ENCODE measurements around the gene OR8G5.
"Not testable (repeated sequence)": the region's sequence is repeated elsewhere in the genome, so short reads cannot be mapped to it uniquely, and the experiment has no call there.

OR8G5 gene

GRCh38 chr11:124256076-124256475 lies at the start of gene OR8G5:
TSS of gene OR8G5 (plus strand) at chr11:124256376. CDS start at chr11:124264932, 8,556 bp downstream.
- Mint-ChIP-seq H3K27ac (no peak within 1 kb of the TSS), H3K4me3 (no peak within 1 kb of the TSS), H3K9me3 (no peaks in the 10 kb centered on the region), H3K4me1 (ENCODE audit: low read depth) (no peaks in the 10 kb centered on the region), H3K36me3 (ENCODE audit: low read depth) (no peaks in the 10 kb centered on the region), H3K27me3 (ENCODE audit: low read depth) (no peaks in the 10 kb centered on the region)

- Mint-ChIP-seq H3K36me3 (ENCODE audit: low read depth) (no peaks in the 10 kb centered on the region), H3K4me1 (ENCODE audit: low read depth) (no peaks in the 10 kb centered on the region), H3K27me3 (ENCODE audit: low read depth) (no peaks in the 10 kb centered on the region), H3K27ac (no peak overlapping the region), H3K4me3 (no peak overlapping the region), H3K9me3 (no peaks in the 10 kb centered on the region)
Measured at GRCh38 chr11:124207102-124207792, 48.9 kb upstream of the OR8G5 start.

GRCh38 chr11:124209824-124210357 lies 46.3 kb upstream of the OR8G5 start:
- H3K36me3 Mint-ChIP-seq (ENCODE audit: low read depth) = no peaks in the 10 kb centered on the region
- no peak overlapping the region for H3K27ac Mint-ChIP-seq
- H3K4me3 Mint-ChIP-seq = no peak overlapping the region
- no peaks in the 10 kb centered on the region for H3K9me3 Mint-ChIP-seq
- no peaks in the 10 kb centered on the region for H3K4me1 Mint-ChIP-seq (ENCODE audit: low read depth)
- no peaks in the 10 kb centered on the region for H3K27me3 Mint-ChIP-seq (ENCODE audit: low read depth)

GRCh38 chr11:124210421-124210820 lies 45.8 kb upstream of the OR8G5 start:
- Mint-ChIP-seq H3K27ac (no peak overlapping the region), H3K36me3 (ENCODE audit: low read depth) (no peaks in the 10 kb centered on the region), H3K4me1 (ENCODE audit: low read depth) (no peaks in the 10 kb centered on the region), H3K4me3 (no peak overlapping the region), H3K27me3 (ENCODE audit: low read depth) (no peaks in the 10 kb centered on the region), H3K9me3 (no peaks in the 10 kb centered on the region)

- Mint-ChIP-seq H3K27me3 (ENCODE audit: low read depth) (no peaks in the 10 kb centered on the region), H3K4me3 (no peak overlapping the region), H3K4me1 (ENCODE audit: low read depth) (no peaks in the 10 kb centered on the region), H3K27ac (no peak overlapping the region), H3K36me3 (ENCODE audit: low read depth) (no peaks in the 10 kb centered on the region), H3K9me3 (no peaks in the 10 kb centered on the region)
Measured at GRCh38 chr11:124211321-124211720, 44.9 kb upstream of the OR8G5 start.

- Mint-ChIP-seq H3K4me3 (no peak overlapping the region), H3K27ac (no peak overlapping the region), H3K27me3 (ENCODE audit: low read depth) (no peaks in the 10 kb centered on the region), H3K9me3 (no peaks in the 10 kb centered on the region), H3K4me1 (ENCODE audit: low read depth) (no peaks in the 10 kb centered on the region), H3K36me3 (ENCODE audit: low read depth) (no peaks in the 10 kb centered on the region)
Measured at GRCh38 chr11:124214027-124214426, 42.1 kb upstream of the OR8G5 start.

- H3K4me1 Mint-ChIP-seq (ENCODE audit: low read depth) = no peaks in the 10 kb centered on the region
- H3K36me3 Mint-ChIP-seq (ENCODE audit: low read depth) = no peaks in the 10 kb centered on the region
- H3K9me3 Mint-ChIP-seq = no peaks in the 10 kb centered on the region
- no peak overlapping the region for H3K4me3 Mint-ChIP-seq
- H3K27ac Mint-ChIP-seq = no peak overlapping the region
- H3K27me3 Mint-ChIP-seq (ENCODE audit: low read depth) = no peaks in the 10 kb centered on the region
Measured at GRCh38 chr11:124219126-124219525, 37.0 kb upstream of the OR8G5 start.

- H3K27me3 Mint-ChIP-seq (ENCODE audit: low read depth) = no peaks in the 10 kb centered on the region
- H3K4me3 Mint-ChIP-seq = no peak overlapping the region
- H3K27ac Mint-ChIP-seq = no peak overlapping the region
- H3K36me3 Mint-ChIP-seq (ENCODE audit: low read depth) = no peaks in the 10 kb centered on the region
- H3K9me3 Mint-ChIP-seq = no peaks in the 10 kb centered on the region
- H3K4me1 Mint-ChIP-seq (ENCODE audit: low read depth) = no peaks in the 10 kb centered on the region
Measured at GRCh38 chr11:124222407-124222806, 33.8 kb upstream of the OR8G5 start.

- not testable (repeated sequence) for H3K9me3 Mint-ChIP-seq; H3K36me3 Mint-ChIP-seq (ENCODE audit: low read depth); H3K27ac Mint-ChIP-seq; H3K4me3 Mint-ChIP-seq; H3K4me1 Mint-ChIP-seq (ENCODE audit: low read depth); H3K27me3 Mint-ChIP-seq (ENCODE audit: low read depth)
Measured at GRCh38 chr11:124224618-124225423, 31.4 kb upstream of the OR8G5 start.

GRCh38 chr11:124225471-124225870 lies 30.7 kb upstream of the OR8G5 start:
- Mint-ChIP-seq H3K27ac (no peak overlapping the region), H3K36me3 (ENCODE audit: low read depth) (no peaks in the 10 kb centered on the region), H3K9me3 (no peaks in the 10 kb centered on the region), H3K4me3 (no peak overlapping the region), H3K27me3 (ENCODE audit: low read depth) (no peaks in the 10 kb centered on the region), H3K4me1 (ENCODE audit: low read depth) (no peaks in the 10 kb centered on the region)

GRCh38 chr11:124233376-124233775 lies 22.8 kb upstream of the OR8G5 start:
- Mint-ChIP-seq H3K9me3 (no peaks in the 10 kb centered on the region), H3K27ac (no peak overlapping the region), H3K36me3 (ENCODE audit: low read depth) (no peaks in the 10 kb centered on the region), H3K4me3 (no peak overlapping the region), H3K4me1 (ENCODE audit: low read depth) (no peaks in the 10 kb centered on the region), H3K27me3 (ENCODE audit: low read depth) (no peaks in the 10 kb centered on the region)

- Mint-ChIP-seq H3K9me3 (no peaks in the 10 kb centered on the region), H3K4me1 (ENCODE audit: low read depth) (no peaks in the 10 kb centered on the region), H3K4me3 (no peak overlapping the region), H3K27me3 (ENCODE audit: low read depth) (no peaks in the 10 kb centered on the region), H3K36me3 (ENCODE audit: low read depth) (no peaks in the 10 kb centered on the region), H3K27ac (no peak overlapping the region)
Measured at GRCh38 chr11:124238512-124238911, 17.7 kb upstream of the OR8G5 start.

- H3K27me3 Mint-ChIP-seq (ENCODE audit: low read depth) = no peaks in the 10 kb centered on the region
Measured at GRCh38 chr11:124240621-124241397, 15.4 kb upstream of the OR8G5 start, which contains the start of gene OR8G1. TSS of gene OR8G1 (plus strand) at chr11:124241095. CDS start at chr11:124249676, 8,581 bp downstream.

GRCh38 chr11:124249869-124250268 lies 6.3 kb upstream of the OR8G5 start:
- not testable (repeated sequence) for H3K9me3 Mint-ChIP-seq; H3K4me1 Mint-ChIP-seq (ENCODE audit: low read depth); H3K27me3 Mint-ChIP-seq (ENCODE audit: low read depth); H3K36me3 Mint-ChIP-seq (ENCODE audit: low read depth); H3K4me3 Mint-ChIP-seq; H3K27ac Mint-ChIP-seq

More at GRCh38 chr11:124240621-124241397, 15.4 kb upstream of the OR8G5 start, which contains the start of gene OR8G1:
- no peaks in the 10 kb centered on the region for H3K4me1 Mint-ChIP-seq (ENCODE audit: low read depth)
- H3K9me3 Mint-ChIP-seq = no peaks in the 10 kb centered on the region
- no peak within 1 kb of the TSS for H3K27ac Mint-ChIP-seq
- H3K4me3 Mint-ChIP-seq = no peak within 1 kb of the TSS
- H3K36me3 Mint-ChIP-seq (ENCODE audit: low read depth) = no peaks in the 10 kb centered on the region
